Omental fat pad (tissue), 4 donors: ENCODE data around the gene NTN4. TPM values are rescaled to one million over a fixed set of nuclear protein-coding genes. Genes with fewer than 3 reads are reported as not detected.
"Not testable (repeated sequence)": the region's sequence is repeated elsewhere in the genome, so short reads cannot be mapped to it uniquely, and the experiment has no call there.

Source experiments
- ATAC-seq: fragments of 150-250 bp; one replicate; pipeline ENCODE4 v1.9.1; 2016; ENCODE audit warnings: mild to moderate bottlenecking, moderate library complexity; ENCODE audit not compliant: low FRiP score
- DNase-seq: peaks from one replicate; pipeline ENCODE4 v3.0.0-alpha.2; 2019; ENCODE audit warnings: low spot score
- total RNA-seq, 4 donors: library from RNA; depleted of rRNA; stranded (reverse); fragments of >200 nt; gene quantifications; one replicate each; pipeline ENCODE4 v1.1.0, GENCODE V29; 2016
- TF ChIP-seq, protein P1 (sequence below), 3 donors: fragments of 450-650 bp; IDR thresholded peaks; one replicate each; pipeline ENCODE4 v1.5.1; 2016 to 2017; ENCODE audit warnings: antibody characterized with exemption in 3 of 3, mild to moderate bottlenecking in 3 of 3, moderate library complexity in 2 of 3

NTN4 gene
- total RNA-seq, 4 donors from 2014 or later: 12.2 to 55.2 (median 15.0) TPM

DNA sequence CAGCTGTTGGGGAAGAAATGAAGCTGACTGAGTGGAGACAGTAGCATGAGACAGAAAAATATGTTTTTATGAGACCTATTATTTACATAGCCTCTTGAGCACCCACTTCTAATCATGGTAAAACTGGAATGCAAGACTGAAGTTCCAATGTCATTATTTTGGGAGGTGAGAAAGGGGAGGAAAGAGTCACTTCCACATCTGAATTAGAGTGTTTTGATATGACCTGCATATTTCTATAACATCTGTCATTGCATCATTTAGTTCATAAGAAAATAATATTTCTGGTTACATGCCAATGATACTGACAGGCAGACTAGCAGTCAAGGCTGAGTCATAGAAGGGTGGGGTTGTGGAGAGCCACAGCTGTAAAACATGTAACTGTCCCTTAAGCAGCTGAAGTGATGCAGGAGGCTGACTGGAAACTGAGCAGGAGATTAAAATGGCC is 26.7 kb downstream of the NTN4 start:
- no peak for DNase-seq
- TF ChIP-seq, protein P1, sequence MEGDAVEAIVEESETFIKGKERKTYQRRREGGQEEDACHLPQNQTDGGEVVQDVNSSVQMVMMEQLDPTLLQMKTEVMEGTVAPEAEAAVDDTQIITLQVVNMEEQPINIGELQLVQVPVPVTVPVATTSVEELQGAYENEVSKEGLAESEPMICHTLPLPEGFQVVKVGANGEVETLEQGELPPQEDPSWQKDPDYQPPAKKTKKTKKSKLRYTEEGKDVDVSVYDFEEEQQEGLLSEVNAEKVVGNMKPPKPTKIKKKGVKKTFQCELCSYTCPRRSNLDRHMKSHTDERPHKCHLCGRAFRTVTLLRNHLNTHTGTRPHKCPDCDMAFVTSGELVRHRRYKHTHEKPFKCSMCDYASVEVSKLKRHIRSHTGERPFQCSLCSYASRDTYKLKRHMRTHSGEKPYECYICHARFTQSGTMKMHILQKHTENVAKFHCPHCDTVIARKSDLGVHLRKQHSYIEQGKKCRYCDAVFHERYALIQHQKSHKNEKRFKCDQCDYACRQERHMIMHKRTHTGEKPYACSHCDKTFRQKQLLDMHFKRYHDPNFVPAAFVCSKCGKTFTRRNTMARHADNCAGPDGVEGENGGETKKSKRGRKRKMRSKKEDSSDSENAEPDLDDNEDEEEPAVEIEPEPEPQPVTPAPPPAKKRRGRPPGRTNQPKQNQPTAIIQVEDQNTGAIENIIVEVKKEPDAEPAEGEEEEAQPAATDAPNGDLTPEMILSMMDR (IDR thresholded peaks at IDR 0.05): no peak
- no peak for ATAC-seq

DNA sequence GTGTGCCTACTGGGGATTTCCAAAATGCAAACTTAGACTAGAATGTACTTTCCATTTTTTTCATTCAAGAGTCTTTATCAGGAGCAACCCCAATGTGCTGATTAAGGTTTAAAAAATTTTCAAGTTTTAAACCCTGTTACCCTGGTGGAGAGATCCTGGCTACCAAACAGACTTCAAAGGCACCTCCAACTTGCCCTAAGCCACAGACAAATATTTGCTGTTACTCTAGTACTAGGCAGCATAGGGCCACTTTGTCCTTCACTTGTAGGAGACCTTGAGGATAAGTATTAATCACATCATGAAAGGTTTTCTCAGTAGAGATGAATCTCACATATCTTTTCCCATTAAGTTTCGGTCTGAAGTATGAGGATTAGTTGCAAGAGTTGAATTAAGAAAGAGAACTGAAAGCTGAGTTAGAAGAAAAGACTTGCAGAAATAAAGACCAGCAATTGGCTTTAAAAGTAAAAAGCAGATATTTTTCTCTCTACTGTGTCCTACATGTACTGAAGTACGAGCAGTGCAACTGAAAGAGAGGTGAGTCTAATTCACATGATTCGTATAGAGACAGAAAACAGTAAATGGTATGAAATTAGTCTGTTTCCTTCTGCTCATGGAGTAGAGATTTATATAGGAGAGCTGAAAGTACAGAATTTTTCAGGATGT is 28.3 kb downstream of the NTN4 start:
- TF ChIP-seq, protein P1 (IDR thresholded peaks at IDR 0.05): no peak
- ATAC-seq: no peak
- DNase-seq: no peak

DNA sequence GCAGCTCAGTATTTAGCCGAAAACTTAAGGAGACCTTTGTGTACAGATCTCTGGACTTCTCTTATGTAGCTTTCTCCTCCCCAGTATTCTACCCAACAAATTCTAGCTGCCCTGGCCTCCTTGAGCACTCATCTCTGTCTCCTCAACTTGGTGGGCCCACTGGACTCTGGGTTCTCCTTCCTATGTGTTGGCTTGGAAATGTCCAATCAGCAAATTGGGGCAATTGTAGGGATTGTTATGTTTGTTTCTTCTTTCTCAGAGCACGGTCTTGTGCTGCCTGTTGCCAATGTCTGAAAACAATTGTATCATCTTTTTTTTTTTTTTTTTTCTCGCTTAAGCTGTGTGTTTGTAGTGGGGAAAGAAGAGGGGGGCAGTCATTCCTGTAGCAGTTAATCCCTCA is 30.2 kb downstream of the NTN4 start:
- no peak for DNase-seq
- no peak for ATAC-seq
- TF ChIP-seq, protein P1 (IDR thresholded peaks at IDR 0.05): no peak

DNA sequence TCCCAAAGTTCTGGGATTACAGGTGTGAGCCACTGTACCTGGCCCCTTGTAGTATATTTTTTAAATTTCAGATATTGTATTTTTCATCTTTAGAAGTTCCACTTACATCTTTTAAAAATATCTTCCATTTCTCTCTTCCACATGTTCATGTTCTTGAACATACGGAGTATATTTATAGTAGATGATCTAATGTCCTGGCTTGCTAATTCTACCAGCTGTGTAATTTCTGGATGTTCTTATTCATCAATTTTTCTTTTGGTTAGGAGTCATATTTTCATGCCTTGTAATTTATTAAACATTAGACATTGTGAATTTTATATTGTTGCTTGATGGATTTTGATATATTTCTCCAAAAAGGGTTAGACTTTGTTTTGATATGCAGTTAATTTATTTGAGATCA is 30.8 kb downstream of the NTN4 start:
- TF ChIP-seq, protein P1 (IDR thresholded peaks at IDR 0.05): no peak
- DNase-seq (no peak), ATAC-seq (no peak)

DNA sequence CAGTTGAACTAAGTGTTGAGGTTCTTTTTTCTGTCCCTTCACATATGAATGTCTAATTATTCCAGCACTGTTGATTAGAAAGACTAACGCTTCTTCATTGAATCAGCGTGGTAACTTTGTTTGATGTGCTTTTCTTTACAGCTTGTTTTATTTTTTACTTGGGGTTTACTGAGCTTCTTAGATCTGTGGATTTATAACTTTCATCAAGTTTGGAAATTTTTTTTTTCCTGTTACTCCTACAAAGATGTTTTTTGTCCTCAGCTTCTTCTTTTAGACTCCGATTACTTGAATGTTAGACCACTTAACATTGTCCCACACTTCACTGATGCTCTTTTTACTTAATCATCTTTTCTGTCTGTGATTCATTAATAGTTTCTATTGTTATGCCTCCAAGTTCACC is 31.5 kb downstream of the NTN4 start:
- ATAC-seq (no peak), DNase-seq (no peak)
- TF ChIP-seq, protein P1 (IDR thresholded peaks at IDR 0.05): no peak

DNA sequence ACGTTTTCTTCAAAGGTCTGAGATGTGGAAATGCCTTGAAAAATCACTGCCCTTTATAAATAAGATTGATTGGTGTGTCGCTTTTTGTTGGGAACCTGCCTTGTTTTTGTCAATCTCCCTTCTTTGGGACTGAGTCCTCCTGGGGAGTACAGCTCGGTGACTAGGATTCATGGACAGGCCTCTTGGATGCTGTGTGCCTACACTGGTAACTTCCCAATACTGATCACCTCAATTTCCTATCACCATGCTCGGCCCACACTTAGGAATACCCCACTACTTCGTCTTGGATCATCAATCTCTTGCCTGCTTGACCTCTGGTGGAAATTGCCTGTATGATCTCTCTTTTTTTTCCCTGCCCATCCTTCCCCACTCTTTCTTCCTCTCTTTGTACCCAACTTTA is 34.2 kb downstream of the NTN4 start:
- TF ChIP-seq, protein P1 (IDR thresholded peaks at IDR 0.05): no peak
- ATAC-seq (no peak), DNase-seq (no peak)

DNA sequence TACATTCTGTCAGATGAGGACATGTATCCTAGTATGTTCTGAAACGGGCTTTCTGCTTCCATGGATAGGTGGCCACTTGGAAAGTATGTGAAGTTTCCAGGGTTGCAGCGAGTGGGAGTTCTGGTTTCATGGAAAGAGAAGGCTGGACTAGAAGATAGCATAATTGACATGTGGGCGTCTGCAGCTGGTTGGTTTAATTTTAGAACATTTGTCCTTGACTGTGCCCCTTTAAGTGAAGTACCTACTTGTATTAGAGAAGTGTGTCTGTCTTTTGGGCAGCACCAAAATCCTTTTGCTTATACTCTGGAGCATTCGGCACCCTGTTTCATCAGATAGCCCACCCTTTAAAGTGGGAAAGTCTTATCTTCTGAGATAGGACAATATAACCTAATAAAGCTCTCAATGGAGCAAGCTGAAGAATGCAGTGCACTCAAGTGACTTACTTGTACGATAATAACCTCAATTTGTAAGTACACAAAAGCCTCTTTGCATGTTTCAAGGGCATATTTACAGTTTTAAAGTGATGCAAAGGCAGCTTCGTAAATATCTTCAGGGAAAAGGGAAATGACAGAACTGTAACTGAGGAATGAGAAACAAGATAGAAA is 35.2 kb downstream of the NTN4 start:
- TF ChIP-seq, protein P1 (IDR thresholded peaks at IDR 0.05): no peak
- DNase-seq: no peak
- ATAC-seq: no peak

DNA sequence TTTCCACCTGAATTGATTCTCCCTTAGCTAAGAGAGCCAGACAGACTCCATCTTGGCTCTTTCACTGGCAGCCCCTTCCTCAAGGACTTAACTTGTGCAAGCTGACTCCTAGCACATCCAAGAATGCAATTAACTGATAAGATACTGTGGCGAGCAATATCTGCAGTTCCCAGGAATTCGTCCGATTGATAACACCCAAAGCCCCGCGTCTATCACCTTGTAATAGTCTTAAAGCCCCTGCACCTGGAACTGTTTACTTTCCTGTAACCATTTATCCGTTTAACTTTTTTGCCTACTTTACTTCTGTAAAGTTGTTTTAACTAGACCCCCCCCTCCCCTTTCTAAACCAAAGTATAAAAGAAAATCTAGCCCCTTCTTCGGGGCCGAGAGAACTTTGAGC is 44.5 kb downstream of the NTN4 start:
- DNase-seq, ATAC-seq: not testable (repeated sequence)
